ENCODE data around the gene CABP2.

DNA sequence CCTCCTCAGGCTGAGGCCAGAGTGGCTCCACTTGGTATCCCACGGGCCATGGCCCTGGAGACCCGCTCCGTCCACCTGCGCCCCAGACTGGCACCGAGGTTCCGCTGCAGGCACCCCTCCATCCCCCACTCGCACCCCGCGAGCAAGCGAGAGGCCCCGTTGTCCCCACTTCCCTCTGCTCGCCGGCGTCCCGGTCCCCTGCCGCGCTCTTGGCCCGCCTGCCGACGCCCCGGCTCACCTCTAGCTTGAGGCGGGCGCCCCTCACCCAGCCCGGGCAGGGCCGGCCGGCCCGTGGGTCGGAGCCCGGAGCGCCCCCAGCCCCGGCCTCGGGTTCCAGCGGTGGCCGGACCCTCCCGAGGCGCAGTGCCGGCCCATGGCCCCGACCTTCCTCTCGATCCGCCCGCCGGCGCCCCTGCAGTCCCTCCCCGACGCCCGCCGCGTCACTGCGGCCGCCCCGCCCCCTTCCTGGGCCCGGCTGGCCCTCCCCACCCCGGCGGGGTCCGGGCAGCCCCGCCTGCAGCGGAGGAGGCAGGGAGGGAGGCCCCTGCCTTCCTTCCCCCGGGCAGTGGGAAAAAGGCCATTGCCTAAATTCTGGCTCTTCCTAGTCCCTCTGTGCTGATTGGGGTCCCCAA, 18.2 kb downstream of the CABP2 start, which contains the start of gene PITPNM1:
- no peak for TF ChIP-seq GATA2 (IDR thresholded peaks at IDR 0.05; ENCODE audit: low read depth, low read length)
- no peak for TF ChIP-seq GATA3 (IDR thresholded peaks at IDR 0.05; ENCODE audit: low read depth, low read length)

All from SH-SY5Y (cell line).